ENCODE data around the gene CIRBP. TPM values are rescaled to one million over a fixed set of nuclear protein-coding genes. Genes with fewer than 3 reads are reported as not detected.
"Not testable (repeated sequence)": the region's sequence is repeated elsewhere in the genome, so short reads cannot be mapped to it uniquely, and the experiment has no call there.

The CIRBP gene
- total RNA-seq, 1 donor: 245 TPM

DNA sequence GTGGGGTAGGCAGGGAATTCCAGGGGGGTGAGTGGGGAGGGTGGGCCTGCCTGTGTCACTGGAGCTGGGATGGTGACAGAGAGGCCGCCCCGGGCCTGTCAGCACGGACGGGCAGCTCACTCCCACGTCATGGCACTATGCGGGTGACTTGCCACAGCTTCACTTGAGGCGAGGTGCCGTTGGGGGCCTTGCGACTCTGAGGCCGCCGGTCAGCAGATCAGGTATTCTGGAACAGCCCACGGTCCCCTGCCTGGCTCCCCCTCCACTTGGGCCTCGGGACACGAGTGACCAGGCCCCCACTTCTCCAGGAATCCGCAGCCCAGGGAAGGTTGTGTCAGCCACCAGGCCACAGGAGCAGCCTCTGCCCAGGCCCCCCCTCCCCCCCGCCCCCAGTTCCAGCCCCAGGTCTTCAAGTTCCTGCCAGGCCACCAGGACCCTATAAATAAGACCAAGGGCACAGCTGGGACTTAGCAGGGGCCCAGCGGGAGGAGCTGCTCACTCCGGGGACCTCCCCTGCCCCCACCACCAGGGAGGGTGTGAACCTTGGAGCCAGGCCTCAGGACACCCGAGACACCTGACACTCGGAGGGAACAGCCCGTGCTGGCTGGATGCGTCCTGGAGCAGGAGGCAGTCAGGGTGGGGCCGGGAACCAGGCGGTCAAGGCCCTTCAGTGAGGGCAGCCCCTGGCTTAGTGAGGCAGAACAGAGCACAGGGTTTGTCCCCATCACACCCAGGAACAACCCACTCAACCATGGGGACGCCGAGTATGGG, 23.5 kb upstream of the CIRBP start:
- H3K4me3 ChIP-seq (ENCODE audit: low read depth, low read length): no peak overlapping the region
- DNase-seq (ENCODE audit: low read depth): no peak
- no peak for TF ChIP-seq CTCF (IDR thresholded peaks at IDR 0.05; ENCODE audit: insufficient read depth, low read length)

DNA sequence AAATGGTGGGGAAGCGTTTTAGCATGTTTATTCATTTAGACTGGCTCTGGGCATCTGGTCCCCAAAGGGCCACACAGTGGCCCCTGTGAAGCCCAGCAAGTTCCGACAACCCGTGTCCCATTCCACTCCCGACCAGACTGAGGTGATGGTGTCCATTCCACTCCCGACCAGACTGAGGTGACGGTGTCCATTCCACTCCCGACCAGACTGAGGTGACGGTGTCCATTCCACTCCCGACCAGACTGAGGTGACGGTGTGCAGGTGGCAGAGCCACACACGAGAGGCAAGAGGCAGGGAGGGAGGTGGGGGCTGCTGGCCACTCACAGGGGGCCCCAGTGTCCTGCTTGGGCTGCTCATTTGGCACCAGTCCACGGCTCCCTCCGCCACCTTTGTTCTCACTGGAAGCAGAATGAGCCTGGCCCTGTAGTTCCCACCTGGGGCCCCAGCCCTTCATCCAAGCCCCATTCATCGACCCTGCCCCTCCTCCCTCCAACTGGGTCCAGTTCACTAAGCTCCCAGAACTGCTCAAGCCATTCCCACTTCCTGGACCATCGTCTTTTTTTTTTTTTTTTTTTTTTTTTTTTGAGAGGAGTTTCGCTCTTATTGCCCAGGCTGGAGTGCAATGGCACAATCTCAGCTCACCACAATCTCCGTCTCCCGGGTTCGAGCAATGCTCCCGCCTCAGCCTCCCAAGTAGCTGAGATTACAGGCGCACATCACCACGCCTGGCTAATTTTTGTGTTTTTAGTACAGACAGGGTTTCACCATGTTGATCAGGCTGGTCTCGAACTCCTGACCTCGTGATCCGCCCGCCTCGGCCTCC, 22.7 kb upstream of the CIRBP start:
- not testable (repeated sequence) for DNase-seq (ENCODE audit: low read depth); H3K4me3 ChIP-seq (ENCODE audit: low read depth, low read length)

- no peak for DNase-seq (ENCODE audit: low read depth)
- TF ChIP-seq CTCF (IDR thresholded peaks at IDR 0.05; ENCODE audit: insufficient read depth, low read length): no peak
- peak overlapping the region; percentile 60 for H3K4me3 ChIP-seq (ENCODE audit: low read depth, low read length)
Measured at GRCh38 chr19:1247748-1248138, 21.4 kb upstream of the CIRBP start.

DNA sequence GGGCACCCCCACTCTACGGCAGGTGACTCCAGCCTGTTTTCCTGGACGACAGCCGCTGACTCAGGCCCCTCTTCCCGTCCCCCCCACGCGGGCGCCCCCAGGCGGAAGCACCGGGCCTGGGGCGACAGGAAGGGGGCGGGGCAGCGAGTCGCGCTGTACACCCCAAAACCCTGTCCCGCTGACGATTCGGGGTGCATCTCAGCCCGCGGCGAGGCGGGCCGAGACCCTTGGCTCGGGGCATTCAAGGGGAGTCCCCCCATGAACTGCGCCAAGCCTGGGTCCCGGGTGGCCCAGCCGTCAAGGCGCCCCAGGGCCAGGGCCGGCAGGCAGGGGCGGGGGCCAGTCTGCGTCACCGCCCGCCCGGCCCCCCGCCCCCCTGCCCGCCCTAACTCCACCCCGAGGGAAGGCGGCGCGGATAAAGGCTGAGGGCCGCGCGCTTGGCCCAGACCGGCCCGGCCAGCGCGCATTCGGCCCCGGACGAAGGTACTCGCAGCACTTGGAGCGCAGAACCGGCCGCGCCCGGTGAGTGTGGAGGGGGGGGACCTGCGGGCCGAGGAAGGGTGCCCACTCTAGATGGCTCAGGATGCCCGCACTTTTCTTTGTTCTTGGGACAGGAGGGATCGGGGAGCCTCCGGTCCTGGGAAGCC, 20.9 kb upstream of the CIRBP start, which contains the start of gene MIDN:
TSS of gene MIDN (plus strand) at position 445 of the 647 bp plus-strand sequence. CDS start 1,714 bp downstream, outside the sequence.
- H3K4me3 ChIP-seq (ENCODE audit: low read depth, low read length): peak within 1 kb of the TSS; percentile 78
- peak; percentile 88 for DNase-seq (ENCODE audit: low read depth)
- TF ChIP-seq CTCF (IDR thresholded peaks at IDR 0.05; ENCODE audit: insufficient read depth, low read length): peak; percentile 28

DNA sequence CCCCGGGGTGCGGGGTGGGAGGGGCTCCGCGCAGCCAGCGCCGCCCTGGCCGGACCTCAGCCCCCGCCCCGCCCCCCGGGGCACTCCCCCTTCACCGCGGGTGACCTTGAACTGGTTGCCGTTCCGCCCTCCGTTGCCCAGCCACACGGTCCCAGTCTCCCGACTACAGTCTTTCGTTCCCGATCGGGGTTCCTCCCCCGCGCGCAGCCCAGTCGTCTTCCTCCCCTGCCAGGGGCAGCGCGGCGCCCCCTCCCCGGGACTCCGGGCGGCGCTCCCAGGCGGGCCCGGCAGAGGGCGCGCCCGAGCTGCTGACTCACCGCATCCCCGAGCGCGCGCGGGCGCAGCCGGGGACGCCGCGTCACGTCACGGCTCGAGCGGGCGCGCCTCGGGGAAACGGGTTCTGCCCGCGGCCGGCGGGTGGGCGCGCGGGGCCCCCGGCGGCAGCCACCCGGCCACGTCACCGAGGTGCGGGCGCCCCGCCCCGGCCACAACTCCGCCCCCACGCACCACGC, 20.3 kb upstream of the CIRBP start:
- no peak for DNase-seq (ENCODE audit: low read depth)
- TF ChIP-seq CTCF (IDR thresholded peaks at IDR 0.05; ENCODE audit: insufficient read depth, low read length): peak; percentile 54
- H3K4me3 ChIP-seq (ENCODE audit: low read depth, low read length): peak overlapping the region; percentile 78

DNA sequence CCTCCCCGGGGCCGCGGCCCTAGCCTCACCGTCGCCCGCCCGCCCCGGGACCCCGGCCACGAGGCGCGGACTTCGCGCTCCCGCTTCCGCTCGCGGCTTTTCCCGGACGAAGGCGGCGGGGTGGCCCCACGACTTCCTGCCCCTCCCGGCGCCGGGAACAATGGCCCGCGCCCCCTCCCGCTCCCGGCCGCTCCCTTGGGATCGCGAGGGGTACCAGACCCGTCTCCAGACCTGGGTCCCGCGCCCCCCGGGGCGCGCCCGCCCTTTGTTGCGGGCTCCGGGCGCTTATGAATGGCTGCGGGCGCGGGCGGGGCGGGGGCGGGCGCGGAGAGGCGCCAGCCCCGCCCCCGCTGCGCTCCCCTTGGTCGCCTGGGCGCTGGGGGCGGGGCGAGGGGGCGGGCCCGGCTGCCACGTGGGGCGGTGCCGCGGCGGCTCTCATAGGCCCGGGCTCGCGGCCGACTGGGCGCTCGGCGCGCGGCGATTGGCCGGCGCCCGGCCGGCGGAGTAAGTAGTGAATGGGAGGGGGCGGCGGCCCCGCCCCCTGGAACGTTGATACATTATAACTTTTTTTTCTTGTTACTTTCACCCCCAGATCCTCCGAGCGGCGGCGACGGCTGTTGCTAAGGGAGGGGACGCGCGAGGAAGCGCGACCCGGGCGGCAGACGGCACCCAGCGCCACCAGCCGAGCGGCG, 19.7 kb upstream of the CIRBP start:
- H3K4me3 ChIP-seq (ENCODE audit: low read depth, low read length): peak overlapping the region; percentile 86
- peak; percentile 96 for DNase-seq (ENCODE audit: low read depth)
- TF ChIP-seq CTCF (IDR thresholded peaks at IDR 0.05; ENCODE audit: insufficient read depth, low read length): no peak

Measured in fibroblast of the aortic adventitia (primary cell).